Measurements from ENCODE around the gene IBTK.

GRCh38 chr6:82123632-82124031, 123.9 kb downstream of the IBTK start:
- TF ChIP-seq TCF4 (CRISPR knock-in tag; IDR thresholded peaks at IDR 0.05; ENCODE audit: borderline replicate concordance) = no peak
- no peak for TF ChIP-seq PATZ1 (CRISPR knock-in tag; IDR thresholded peaks at IDR 0.05; ENCODE audit: borderline replicate concordance)
- no peak for TF ChIP-seq RARB (CRISPR knock-in tag; IDR thresholded peaks at IDR 0.05)
- TF ChIP-seq ZNF70 (CRISPR knock-in tag; IDR thresholded peaks at IDR 0.05) = no peak
- TF ChIP-seq ZNF8 (CRISPR knock-in tag; IDR thresholded peaks at IDR 0.05) = no peak
- no peak for TF ChIP-seq CSRNP3 (CRISPR knock-in tag; IDR thresholded peaks at IDR 0.05)
- TF ChIP-seq ZNF565 (CRISPR knock-in tag; conservative IDR thresholded peaks at IDR 0.05; ENCODE audit: low read depth) = no peak
- no peak for TF ChIP-seq ZFP3 (CRISPR knock-in tag; IDR thresholded peaks at IDR 0.05)
- TF ChIP-seq ARNTL (CRISPR knock-in tag; IDR thresholded peaks at IDR 0.05; ENCODE audit: borderline replicate concordance, low read depth) = no peak

Measured in SK-N-SH treated with all-trans-retinoic acid at 6 μM for 48 hours (cell line).